Measurements from ENCODE around the gene AFAP1L2.

- TF ChIP-seq CREB5 (CRISPR knock-in tag; IDR thresholded peaks at IDR 0.05; ENCODE audit: low read depth) (no peak), TCF4 (CRISPR knock-in tag; IDR thresholded peaks at IDR 0.05; ENCODE audit: borderline replicate concordance) (no peak), ISL1 (CRISPR knock-in tag; IDR thresholded peaks at IDR 0.05) (no peak), PATZ1 (CRISPR knock-in tag; IDR thresholded peaks at IDR 0.05; ENCODE audit: borderline replicate concordance) (no peak), OSR1 (CRISPR knock-in tag; IDR thresholded peaks at IDR 0.05) (no peak), SNAI2 (CRISPR knock-in tag; IDR thresholded peaks at IDR 0.05) (no peak), ZFP3 (CRISPR knock-in tag; IDR thresholded peaks at IDR 0.05) (no peak), ZFP30 (CRISPR knock-in tag; IDR thresholded peaks at IDR 0.05) (no peak)
Measured at GRCh38 chr10:114291516-114291915, 112.8 kb downstream of the AFAP1L2 start.
